UCSD-AML1 (cell line): ENCODE data around the gene TEPSIN.

Experiments used
- DNase-seq: peaks from one replicate; lab custom pipeline; 2025; ENCODE audit not compliant: unreplicated experiment; lab: John Stamatoyannopoulos, UW

The TEPSIN gene

DNA sequence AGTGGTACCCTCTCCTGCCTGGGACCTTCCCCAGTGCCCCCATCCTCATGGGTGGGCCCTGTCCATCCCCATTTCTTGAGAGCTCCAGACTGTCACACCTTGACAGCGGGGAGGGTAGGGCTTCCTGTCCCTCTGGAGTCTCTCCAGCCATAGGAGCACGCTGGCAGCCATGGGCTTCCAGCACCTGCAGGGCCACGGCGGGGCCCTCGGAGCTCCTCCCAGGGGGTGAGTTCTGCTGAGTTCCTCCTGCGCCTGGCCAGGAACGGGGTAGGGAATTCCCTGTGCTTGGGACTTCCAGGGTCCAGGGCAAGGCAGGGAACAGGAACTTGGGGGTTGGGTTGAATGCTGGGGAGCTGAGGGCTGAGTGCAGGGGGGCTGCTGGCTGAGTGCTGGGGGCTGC lies 49.8 kb downstream of the TEPSIN start:
- no peak for DNase-seq

GRCh38 chr17:81188491-81188840 lies 50.4 kb downstream of the TEPSIN start:
- no peak for DNase-seq

DNA sequence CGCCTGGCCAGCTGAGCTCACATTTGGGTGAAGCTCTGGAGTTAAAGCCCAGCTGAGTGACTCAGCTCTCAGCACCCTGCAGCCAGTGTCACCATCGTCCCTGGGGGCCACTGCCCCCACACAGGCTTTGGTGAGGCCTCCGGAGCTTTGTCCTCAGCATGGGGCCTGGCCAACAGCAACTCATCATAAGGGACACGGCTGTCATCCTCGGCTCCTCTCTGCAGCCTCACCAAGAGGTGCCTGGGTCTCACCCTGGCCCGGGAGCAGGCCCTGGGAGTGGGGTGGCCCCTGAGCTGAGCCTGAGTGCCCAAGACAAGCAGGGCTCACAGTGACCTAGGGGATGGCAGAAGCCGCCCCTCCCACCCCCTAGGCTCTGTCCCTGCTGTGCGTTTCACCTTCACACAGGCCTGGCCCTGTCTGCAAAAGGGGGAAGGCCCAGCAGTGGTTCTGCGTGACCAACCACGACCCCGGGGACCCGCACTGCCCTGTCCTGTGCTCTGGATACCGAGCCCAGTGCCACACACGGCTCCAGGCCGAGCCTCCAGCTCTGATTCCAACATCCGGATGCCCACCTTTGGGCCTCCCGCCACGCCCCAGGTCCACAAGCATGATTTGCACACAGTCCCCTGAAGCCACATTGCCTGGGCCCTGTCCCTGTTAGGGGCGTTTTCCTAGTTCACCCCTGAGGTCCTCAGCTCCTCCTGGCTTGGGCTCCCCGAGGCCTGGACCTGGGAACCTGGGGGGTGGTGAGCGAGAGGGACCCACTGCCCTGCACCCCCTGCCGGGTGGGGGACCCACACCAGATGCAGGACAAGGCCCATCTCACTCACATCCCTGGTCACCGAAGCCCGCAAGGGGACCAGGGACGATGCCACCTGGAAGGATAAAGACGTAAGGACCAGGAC lies 51.0 kb downstream of the TEPSIN start:
- DNase-seq, result no peak

DNA sequence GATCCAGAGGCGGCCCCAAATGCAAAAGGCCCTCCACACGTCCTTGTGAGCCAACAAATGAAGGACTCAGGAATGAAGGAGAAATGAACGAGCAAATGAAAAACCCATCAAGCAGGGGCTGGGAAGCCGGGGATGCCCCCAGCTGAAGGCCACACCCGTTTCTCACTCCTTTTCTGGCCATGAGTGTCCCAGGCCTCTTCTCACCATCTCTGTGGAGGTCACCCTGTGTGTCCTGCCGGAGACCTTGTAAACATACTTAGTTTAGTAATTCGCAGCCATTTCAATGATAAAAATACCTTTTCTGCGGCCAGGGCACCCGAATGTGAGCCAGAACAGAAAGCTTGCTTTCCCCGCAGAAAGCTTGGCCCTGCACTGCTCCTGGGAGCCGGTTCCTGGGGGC lies 51.7 kb downstream of the TEPSIN start:
- DNase-seq, result no peak

GRCh38 chr17:81186203-81186602 lies 52.7 kb downstream of the TEPSIN start:
- DNase-seq, result no peak

DNA sequence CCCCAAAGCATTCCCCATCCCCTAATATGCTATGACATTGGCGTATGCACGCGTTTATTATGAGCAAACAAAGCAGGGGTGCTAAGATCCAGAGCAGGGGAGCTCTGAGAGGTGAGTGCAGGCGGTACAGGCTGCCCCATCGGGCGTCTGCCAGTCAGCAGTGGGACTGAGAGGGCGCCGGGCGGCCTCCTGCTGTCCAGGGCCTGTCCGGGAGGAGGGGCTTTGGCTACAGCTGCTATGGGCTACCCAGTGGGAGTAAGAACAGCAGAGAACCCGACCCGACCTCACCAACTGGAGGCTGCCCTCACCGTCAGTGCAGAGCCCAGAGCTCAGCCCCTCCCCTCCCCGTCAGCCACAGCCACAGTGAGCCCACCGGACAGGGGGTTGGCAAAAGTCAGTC lies 54.3 kb downstream of the TEPSIN start:
- DNase-seq, result no peak

GRCh38 chr17:81183807-81184206 lies 55.0 kb downstream of the TEPSIN start:
- no peak for DNase-seq

- no peak for DNase-seq
Measured at GRCh38 chr17:81183316-81183715, 55.5 kb downstream of the TEPSIN start.

- DNase-seq, result no peak
Measured at GRCh38 chr17:81182596-81182995, 56.3 kb downstream of the TEPSIN start.

DNA sequence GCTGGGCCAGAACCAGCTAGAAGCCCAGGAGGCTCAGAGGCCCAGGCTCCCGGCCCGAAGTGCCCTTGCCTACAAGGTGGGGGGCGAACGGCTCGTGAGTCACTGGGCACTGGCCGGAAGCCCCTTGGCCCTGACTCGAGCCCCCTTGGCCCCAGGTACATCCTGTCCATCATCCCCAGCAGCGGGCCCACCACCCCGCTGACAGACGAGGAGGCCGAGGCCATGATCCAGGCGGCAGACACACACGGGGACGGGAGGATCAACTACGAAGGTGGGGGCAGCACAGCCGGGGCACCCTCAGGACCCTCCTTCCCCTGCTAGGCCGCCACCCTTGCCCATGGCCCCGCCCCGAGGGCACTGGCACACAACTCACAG lies 57.1 kb downstream of the TEPSIN start:
- DNase-seq, result no peak

- no peak for DNase-seq
Measured at GRCh38 chr17:81180836-81181810, 57.7 kb downstream of the TEPSIN start.

DNA sequence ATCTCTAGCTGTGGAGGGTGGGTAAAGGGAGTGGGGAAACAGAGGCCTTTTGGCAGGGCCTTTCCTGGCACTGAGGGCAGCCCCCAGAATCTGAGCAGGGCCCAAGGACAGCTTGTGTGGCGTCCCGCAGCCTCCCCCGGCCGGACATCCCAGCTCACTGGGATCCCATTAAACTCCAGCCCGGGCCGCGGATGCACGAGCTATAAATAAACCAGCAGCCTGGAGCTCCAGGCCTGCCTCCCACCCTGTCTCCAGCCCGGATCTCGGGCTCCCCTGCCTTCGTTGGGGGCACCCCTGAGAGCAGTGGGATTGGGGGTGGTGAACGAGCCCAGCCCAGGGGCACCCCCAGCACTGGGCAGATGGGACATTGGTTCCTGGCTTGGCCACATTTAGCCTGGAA lies 59.0 kb downstream of the TEPSIN start:
- DNase-seq, result no peak

GRCh38 chr17:81179220-81179619 lies 59.6 kb downstream of the TEPSIN start:
- DNase-seq, result no peak
